HG02852 (cell line): Measurements from ENCODE around the gene RHOD.

Experiments
- ATAC-seq: cut with Tn5 transposase; IDR thresholded peaks from one replicate; pipeline ENCODE4 v1.9.1; 2021; ENCODE audit warnings: mild to moderate bottlenecking, moderate library complexity; ENCODE audit not compliant: unreplicated experiment

Gene RHOD

DNA sequence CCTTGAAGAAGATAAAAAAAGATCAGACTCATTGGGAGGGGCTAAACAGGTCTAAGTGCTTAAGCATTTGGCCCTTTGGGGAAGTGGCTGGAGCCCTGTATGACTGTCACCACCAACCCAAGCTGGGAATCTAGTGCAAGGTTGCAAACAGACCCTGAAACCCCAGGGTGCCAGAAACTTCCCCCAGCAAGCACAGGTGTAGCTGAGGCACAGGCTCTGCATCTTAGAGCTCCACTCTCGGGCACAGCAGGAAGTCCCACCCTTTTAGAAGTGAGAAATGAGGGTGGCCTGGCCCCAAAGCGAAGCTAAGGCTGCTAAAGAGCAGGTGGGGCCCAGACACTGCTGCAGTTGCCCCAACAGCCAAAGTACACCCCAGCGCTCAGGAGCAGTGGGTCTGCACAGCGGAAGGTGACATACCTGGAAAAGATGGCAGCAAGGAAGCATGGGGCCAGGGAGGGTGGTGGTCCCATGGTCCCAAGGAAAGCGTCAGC, 56.6 kb downstream of the RHOD start:
- peak; percentile 66 for ATAC-seq

GRCh38 chr11:67114275-67114896, 57.7 kb downstream of the RHOD start:
- ATAC-seq = no peak

- ATAC-seq = no peak
Measured at GRCh38 chr11:67116758-67117105, 60.1 kb downstream of the RHOD start.

DNA sequence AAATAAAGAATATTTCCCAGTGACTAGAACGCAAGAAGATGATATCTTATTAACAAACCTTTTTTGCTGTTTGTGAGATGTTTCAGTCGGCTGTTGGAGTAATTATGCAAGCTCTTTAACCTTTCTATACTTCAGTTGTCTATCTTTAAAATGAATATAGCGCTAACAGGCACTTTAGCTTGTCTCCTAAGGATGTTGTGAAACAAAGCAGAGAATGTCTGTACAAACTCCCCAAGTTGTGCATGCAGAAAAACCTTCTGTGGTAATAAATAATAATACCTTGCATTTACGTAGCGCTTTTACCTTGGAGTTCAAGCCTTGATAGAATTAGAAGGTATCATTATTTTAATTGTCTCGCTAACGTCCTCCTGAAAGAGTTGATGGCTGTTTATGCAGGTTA, 60.5 kb downstream of the RHOD start:
- ATAC-seq = no peak

- ATAC-seq = peak; percentile 5
Measured at GRCh38 chr11:67117672-67118180, 61.1 kb downstream of the RHOD start.

GRCh38 chr11:67118181-67118766, 61.6 kb downstream of the RHOD start:
- peak; percentile 9 for ATAC-seq

DNA sequence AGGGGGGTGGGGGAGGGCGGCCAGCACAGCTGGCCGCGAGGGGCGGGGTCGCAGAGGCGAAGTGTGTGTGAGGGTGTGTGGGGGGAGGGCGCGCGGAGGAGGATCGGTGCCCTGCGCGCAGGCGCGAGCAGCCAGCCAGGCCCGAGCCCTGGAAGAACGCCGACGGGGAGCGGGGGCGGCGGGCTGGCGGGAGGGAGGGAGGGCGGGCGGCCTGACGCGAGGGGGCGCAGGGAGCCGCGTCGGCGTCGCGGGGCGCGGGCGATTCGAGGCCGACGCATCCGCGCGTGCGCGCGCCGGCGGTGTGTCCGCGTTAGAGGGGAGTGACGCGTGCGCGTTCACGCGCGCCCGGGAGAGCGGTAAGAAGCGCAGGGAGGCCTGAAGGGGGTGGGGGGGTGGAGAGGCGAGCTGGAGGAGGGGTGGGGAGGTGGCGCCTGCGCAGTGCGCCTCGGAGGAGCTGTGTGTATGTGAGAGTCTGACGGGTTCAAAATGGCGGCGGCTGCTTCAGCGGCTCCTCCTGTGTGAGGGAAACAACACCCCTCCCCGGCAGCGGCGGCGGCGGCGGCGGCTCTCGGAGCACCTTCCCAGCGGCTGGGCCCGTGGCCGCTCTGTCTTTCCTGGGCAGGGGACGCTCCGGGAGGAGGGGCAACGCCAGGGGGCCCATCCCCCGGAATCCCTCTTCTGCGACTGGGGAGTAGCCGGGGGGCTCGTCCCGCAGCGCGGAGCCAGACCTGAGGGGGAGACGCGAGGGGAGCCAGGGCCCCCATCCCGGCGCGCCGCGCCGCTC, 62.3 kb downstream of the RHOD start, which contains the start of gene KDM2A:
Gene KDM2A (plus strand): TSS at position 463 of the 784 bp plus-strand sequence. CDS start 2,054 bp downstream, outside the sequence.
- ATAC-seq = peak; percentile 51

DNA sequence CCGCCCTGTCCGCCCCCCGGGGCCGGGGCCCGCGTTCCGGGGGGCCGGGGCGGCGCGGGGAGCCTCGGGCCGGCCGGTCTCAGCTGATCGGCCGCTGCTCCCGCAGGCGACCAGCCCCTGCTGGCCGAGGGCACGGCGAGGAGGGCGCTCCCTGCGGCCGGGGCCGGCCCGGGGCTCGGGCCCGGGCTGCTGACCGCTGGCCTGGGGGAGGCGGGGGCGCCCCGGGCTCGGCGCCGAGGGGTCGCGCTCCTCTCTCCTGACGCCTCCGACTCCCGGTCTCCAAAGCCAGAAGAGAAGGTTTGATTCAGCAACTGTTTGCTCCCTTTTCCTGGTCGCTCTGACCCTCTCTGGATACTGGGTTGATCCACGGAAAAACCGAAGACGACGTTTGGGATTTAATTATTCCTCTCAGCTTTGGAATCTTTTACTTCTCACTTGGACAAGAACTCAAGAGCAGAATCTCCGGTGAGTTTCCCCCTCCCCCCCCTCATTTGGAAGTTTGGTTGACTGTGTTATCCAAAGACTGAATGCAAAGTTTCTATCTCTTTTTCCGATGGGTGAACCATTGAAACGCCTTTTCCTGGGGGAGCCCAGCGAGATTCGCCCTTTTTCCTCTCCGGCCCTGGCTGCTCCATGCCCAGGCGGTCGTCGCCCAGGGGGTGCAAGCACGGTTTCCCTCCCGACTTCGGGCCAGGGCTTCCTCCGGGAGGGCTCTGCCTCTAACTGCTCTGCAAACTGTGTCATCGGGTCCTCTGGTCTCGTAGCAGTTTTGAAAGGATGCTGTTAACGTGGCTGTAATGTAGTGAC, 63.1 kb downstream of the RHOD start:
- peak; percentile 11 for ATAC-seq

DNA sequence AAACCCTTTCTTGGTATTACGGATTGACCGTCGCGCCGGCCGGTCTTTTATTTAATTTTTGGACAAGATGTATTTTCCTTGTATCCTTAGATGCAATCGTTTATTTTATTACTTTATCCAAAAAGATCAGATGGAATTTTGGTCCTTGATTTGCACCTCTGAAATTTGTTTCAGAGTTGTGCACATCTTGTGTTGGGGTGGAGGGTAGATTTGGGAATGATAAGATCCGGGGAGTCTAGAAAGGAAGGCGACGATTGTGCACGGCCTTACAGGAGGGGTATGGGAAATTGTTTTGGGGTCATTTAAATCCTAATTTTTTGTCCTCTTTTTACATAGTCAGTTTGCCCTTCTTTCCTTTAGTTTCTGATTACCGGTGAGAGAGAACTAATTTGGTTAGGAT, 63.8 kb downstream of the RHOD start:
- no peak for ATAC-seq

DNA sequence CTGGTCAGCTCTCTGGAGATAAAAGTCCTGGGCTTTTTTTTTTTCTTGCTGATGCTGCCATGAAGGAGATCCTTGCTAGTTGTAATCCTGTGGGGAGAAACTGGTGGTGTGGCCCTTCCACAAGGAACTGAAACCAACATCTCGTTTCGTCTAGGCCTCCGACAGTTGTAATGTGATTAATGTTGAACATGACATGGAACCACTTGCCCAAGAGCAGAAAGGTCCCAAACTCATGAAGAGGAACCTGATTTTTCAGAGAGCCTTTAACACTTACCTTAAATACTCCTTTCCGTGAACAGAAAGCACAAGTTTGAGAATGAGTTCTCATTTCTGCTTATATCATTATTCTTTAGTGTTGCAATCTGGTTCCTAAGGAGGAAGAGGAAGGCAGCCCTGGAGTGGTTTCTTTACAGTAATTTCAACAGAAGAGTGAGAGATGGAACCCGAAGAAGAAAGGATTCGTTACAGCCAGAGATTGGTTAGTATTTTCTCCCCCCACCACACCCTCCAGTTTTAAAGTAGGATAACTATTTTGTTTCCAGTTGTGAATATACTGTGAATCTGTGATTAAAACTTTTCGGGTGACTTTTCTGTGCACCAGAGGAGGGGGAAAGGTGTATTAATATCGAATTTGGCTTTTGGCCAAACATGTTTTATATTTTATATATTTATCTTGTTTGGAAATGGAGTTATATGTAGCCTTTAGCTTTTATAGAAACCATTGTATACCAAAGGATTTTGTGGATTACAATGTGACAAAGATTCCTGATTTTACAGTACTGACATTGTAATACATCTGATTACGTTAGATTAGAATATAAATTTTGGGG, 64.4 kb downstream of the RHOD start:
- no peak for ATAC-seq
